ENCODE results near the gene TRIM61. TPM values are rescaled to one million over a fixed set of nuclear protein-coding genes. Genes with fewer than 3 reads are reported as not detected.
"Not testable (repeated sequence)": the region's sequence is repeated elsewhere in the genome, so short reads cannot be mapped to it uniquely, and the experiment has no call there.

Gene TRIM61
- polyA plus RNA-seq (2011; rRNA removed): 1.0 and 1.3 TPM in 2 replicates
- polyA minus RNA-seq (2011; rRNA and poly(A)+ RNA removed): 0.82 and 1.8 TPM in 2 replicates

DNA sequence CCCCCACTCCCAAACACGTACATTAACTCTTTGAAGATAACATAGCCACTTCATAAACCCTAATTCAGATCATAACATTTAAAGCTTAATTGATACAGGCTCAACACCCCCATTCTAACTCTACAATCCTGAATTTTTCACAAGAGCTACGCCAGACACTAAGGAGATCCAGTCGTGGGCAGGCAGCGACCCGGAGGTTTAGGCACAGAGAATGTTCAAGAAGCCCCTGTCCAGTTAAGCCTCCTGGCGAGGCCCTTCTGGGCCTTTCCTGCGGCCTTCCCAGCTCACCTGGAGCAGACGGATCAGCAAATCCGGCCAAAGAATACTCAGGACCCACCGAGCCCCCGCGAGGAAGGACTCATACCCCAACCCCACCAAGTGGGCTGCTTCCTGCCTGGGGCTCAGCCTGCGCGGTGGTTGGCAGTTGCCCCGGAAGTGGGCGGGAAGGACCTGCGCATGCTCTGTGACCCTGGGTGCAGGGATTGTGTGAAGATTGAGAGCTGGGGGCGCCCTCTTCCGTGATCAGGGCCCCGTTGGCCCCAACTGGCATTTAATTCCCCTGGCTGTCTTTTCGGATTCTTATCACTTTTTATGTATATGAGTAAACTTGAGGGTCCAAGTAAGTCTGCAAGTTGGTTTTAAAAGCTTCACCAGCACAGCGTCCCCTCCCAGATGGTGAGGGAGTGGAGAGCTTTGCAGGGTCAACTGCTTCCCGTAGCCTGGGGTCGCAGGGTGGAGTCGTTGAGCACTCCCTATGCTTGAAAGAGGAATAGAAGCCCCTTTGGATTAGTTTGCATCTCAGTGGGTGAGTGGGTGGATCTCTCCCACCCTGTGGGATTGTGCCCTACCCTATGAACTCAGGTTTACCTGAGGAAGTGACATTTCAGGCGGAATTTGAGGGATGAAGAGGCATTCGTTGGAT is at the start of gene TRIM61:
TRIM61 (minus strand) TSS at position 415 of the 922 bp plus-strand sequence. CDS start 7,655 bp downstream, outside the sequence.
- Histone ChIP-seq H3K27me3 (ENCODE audit: control insufficient read depth, insufficient read depth, low read length) (no peaks in the 10 kb centered on the region), H3K36me3 (ENCODE audit: control insufficient read depth, insufficient read depth, low read length) (no peaks in the 10 kb centered on the region), H3K4me3 (ENCODE audit: low read depth, low read length) (peak within 1 kb of the TSS; percentile 50)
- DNase-seq (ENCODE audit: low read depth): no peak
- POLR2A ChIA-PET: interaction anchor here (0.6 kb wide), 1 partner anchor 217 kb away, joined by 3 read pairs; no protein-coding TSS in a partner anchor
- TF ChIP-seq CTCF (IDR thresholded peaks at IDR 0.05; ENCODE audit: insufficient read depth, low read depth, low read length): no peak
- CTCF ChIA-PET: no interaction called here

- POLR2A ChIA-PET; CTCF ChIA-PET; H3K4me3 ChIP-seq (ENCODE audit: low read depth, low read length): not testable (repeated sequence)
Observed at GRCh38 chr4:165025782-165026181, 48.3 kb upstream of the TRIM61 start.

GRCh38 chr4:165019995-165020394 is 42.5 kb upstream of the TRIM61 start:
- H3K27me3 ChIP-seq (ENCODE audit: control insufficient read depth, insufficient read depth, low read length); DNase-seq (ENCODE audit: low read depth); H3K4me3 ChIP-seq (ENCODE audit: low read depth, low read length); POLR2A ChIA-PET; CTCF ChIA-PET; H3K36me3 ChIP-seq (ENCODE audit: control insufficient read depth, insufficient read depth, low read length): not testable (repeated sequence)

More at GRCh38 chr4:165025782-165026181, 48.3 kb upstream of the TRIM61 start:
- not testable (repeated sequence) for DNase-seq (ENCODE audit: low read depth); H3K27me3 ChIP-seq (ENCODE audit: control insufficient read depth, insufficient read depth, low read length); H3K36me3 ChIP-seq (ENCODE audit: control insufficient read depth, insufficient read depth, low read length)

GRCh38 chr4:165016971-165017370 is 39.5 kb upstream of the TRIM61 start:
- no peaks in the 10 kb centered on the region for H3K27me3 ChIP-seq (ENCODE audit: control insufficient read depth, insufficient read depth, low read length)
- ChIA-PET POLR2A (no interaction called here), CTCF (interaction anchor here (0.7 kb wide), 1 partner anchor 9 kb away, joined by 3 read pairs; no protein-coding TSS in a partner anchor)
- H3K36me3 ChIP-seq (ENCODE audit: control insufficient read depth, insufficient read depth, low read length): no peaks in the 10 kb centered on the region
- TF ChIP-seq CTCF (IDR thresholded peaks at IDR 0.05; ENCODE audit: insufficient read depth, low read depth, low read length): peak; percentile 19; the same call in 1 of the 2 replicates
- H3K4me3 ChIP-seq (ENCODE audit: low read depth, low read length): no peak overlapping the region
- no peak for DNase-seq (ENCODE audit: low read depth)

DNA sequence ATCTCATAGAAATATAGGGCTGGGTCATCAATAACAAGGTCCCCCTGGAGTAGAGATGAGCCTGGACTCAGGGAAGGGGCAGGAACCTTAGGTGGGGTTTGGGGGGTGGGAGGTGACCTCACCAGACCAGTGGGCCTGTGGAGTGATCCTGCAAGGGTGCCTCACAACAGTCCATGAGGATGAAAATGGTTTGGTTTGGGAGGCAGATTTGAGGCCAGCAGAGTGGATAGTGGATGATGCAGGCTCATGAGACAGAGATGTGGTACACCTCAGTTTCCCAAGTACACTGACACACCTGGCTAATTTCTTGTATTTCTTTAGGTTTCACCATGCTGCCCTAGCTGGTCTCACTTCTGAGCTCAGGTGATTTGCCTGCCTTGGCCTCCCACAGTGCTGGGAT is 36.2 kb upstream of the TRIM61 start:
- ChIA-PET POLR2A (no interaction called here), CTCF (no interaction called here)
- no peaks in the 10 kb centered on the region for H3K36me3 ChIP-seq (ENCODE audit: control insufficient read depth, insufficient read depth, low read length)
- TF ChIP-seq CTCF (IDR thresholded peaks at IDR 0.05; ENCODE audit: insufficient read depth, low read depth, low read length): no peak
- DNase-seq (ENCODE audit: low read depth): no peak
- no peak overlapping the region for H3K4me3 ChIP-seq (ENCODE audit: low read depth, low read length)
- H3K27me3 ChIP-seq (ENCODE audit: control insufficient read depth, insufficient read depth, low read length): no peaks in the 10 kb centered on the region; the same call in 1 of the 2 replicates

DNA sequence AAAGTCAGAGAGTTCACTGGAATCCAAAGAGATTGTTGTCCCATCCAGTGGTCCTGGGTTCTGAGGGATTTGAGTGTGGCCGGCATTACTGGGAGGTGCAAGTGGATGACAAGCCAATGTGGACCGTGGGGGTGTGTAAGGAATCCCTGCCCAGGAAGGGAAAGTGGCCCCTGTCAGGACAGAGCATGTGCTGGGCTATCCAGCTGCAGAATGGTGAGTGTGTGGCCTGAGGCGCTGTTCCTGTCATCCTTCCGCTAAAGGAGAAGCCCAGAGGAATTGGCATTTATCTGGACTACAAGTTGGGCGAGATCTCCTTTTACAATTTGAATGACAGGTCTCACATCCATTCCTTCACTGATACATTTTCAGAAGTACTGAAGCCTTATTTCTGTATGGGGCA is 33.9 kb upstream of the TRIM61 start:
- no peak for DNase-seq (ENCODE audit: low read depth)
- Histone ChIP-seq H3K27me3 (ENCODE audit: control insufficient read depth, insufficient read depth, low read length) (no peaks in the 10 kb centered on the region; the same call in 1 of the 2 replicates), H3K36me3 (ENCODE audit: control insufficient read depth, insufficient read depth, low read length) (no peaks in the 10 kb centered on the region), H3K4me3 (ENCODE audit: low read depth, low read length) (no peak overlapping the region)
- ChIA-PET POLR2A (no interaction called here), CTCF (no interaction called here)
- TF ChIP-seq CTCF (IDR thresholded peaks at IDR 0.05; ENCODE audit: insufficient read depth, low read depth, low read length): no peak
